Calu3 (cell line): Measurements from ENCODE around the gene PAOX. TPM values are rescaled to one million over a fixed set of nuclear protein-coding genes. Genes with fewer than 3 reads are reported as not detected.
"Not testable (repeated sequence)": the region's sequence is repeated elsewhere in the genome, so short reads cannot be mapped to it uniquely, and the experiment has no call there.

Experiments used
- BruUV-seq: library from RNA; stranded (reverse); fragments of 400-500 nt; replicated peaks from 2 replicates; lab custom pipeline; 2021; lab: Mats Ljungman, UMichigan
- CTCF ChIA-PET: fragments of 300-600 bp; sonication (Branson Sonifier 250); formaldehyde crosslinking; loops from one replicate; lab custom pipeline; 2022; ENCODE audit warnings: antibody characterized with exemption; lab: Charles Lee
- DNase-seq: peaks from one replicate; pipeline ENCODE4 v3.0.0; 2022
- H3K27ac Mint-ChIP-seq: one replicate; pipeline ENCODE4 v1.8.0; 2022; ENCODE audit warnings: mixed read lengths; ENCODE audit not compliant: unreplicated experiment
- H3K27me3 Mint-ChIP-seq: one replicate; pipeline ENCODE4 v1.8.0; 2022; ENCODE audit warnings: mixed read lengths; ENCODE audit not compliant: unreplicated experiment
- H3K36me3 Mint-ChIP-seq: one replicate; pipeline ENCODE4 v1.8.0; 2022; ENCODE audit warnings: mild to moderate bottlenecking, moderate library complexity, mixed read lengths; ENCODE audit not compliant: insufficient read depth, unreplicated experiment
- H3K4me1 Mint-ChIP-seq: one replicate; pipeline ENCODE4 v1.8.0; 2022; ENCODE audit warnings: mild to moderate bottlenecking, low read depth, mixed read lengths; ENCODE audit not compliant: unreplicated experiment
- H3K4me3 Mint-ChIP-seq: one replicate; pipeline ENCODE4 v1.8.0; 2022; ENCODE audit warnings: mild to moderate bottlenecking, low read depth, moderate library complexity, mixed read lengths; ENCODE audit not compliant: unreplicated experiment
- H3K9me3 Mint-ChIP-seq: one replicate; pipeline ENCODE4 v1.8.0; 2022; ENCODE audit warnings: low read depth, mixed read lengths; ENCODE audit not compliant: unreplicated experiment
- CTCF ChIP-seq: fragments of 200-600 bp; IDR thresholded peaks from one replicate; pipeline ENCODE4 v1.8.0; 2022; ENCODE audit warnings: antibody characterized with exemption; ENCODE audit not compliant: unreplicated experiment
- intact Hi-C: fragments of 100-400 bp; cut with micrococcal nuclease; formaldehyde crosslinking; loops from one replicate; pipeline ENCODE4 v1.10.0; 2022; ENCODE audit not compliant: unreplicated experiment
- total RNA-seq: library from RNA; stranded (reverse); gene quantifications from 2 replicates; pipeline ENCODE4 v1.2.3, GENCODE V29; 2022

Gene PAOX
- total RNA-seq, 1 experiment from 2014 or later = 2.9 TPM

GRCh38 chr10:133375357-133376115 is 3.5 kb upstream of the PAOX start:
- intact Hi-C loops = no loop called here

DNA sequence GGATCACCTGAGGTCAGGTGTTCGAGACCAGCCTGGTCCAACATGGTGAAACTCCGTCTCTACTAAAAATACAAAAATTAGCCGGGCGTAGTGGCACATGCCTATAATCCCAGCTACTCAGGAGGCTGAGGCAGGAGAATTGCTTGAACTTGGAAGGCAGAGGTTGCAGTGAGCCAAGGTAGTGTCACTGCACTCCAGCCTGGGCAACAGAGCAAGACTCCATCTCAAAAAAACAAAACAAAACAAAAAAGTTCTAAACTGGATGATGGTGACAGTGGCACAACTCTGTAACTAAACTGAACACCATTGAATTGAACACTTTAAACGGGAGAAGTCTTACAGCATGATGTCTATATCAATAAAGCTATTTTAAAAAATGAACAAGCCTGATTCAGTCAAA is 2.9 kb upstream of the PAOX start:
- intact Hi-C loops, CTCF ChIA-PET, DNase-seq, H3K4me1 Mint-ChIP-seq, H3K9me3 Mint-ChIP-seq, H3K4me3 Mint-ChIP-seq, H3K27ac Mint-ChIP-seq, H3K27me3 Mint-ChIP-seq, BruUV-seq: not testable (repeated sequence)
- peaks cover 23% of the 10 kb centered on the region for H3K36me3 Mint-ChIP-seq

More at GRCh38 chr10:133375357-133376115, 3.5 kb upstream of the PAOX start:
- no peak for TF ChIP-seq CTCF
- DNase-seq = no peak
- H3K27ac Mint-ChIP-seq = no peak overlapping the region
- no TSS peak for BruUV-seq
- no peaks in the 10 kb centered on the region for H3K9me3 Mint-ChIP-seq
- peaks cover 23% of the 10 kb centered on the region for H3K36me3 Mint-ChIP-seq
- no peaks in the 10 kb centered on the region for H3K27me3 Mint-ChIP-seq
- peaks cover 9% of the 10 kb centered on the region for H3K4me1 Mint-ChIP-seq
- CTCF ChIA-PET = no interaction called here
- no peak overlapping the region for H3K4me3 Mint-ChIP-seq

- H3K27ac Mint-ChIP-seq = no peak overlapping the region
- peaks cover 9% of the 10 kb centered on the region for H3K4me1 Mint-ChIP-seq
- H3K27me3 Mint-ChIP-seq = no peaks in the 10 kb centered on the region
- no peak overlapping the region for H3K4me3 Mint-ChIP-seq
- CTCF ChIA-PET = no interaction called here
- H3K36me3 Mint-ChIP-seq = peaks cover 23% of the 10 kb centered on the region
- no peaks in the 10 kb centered on the region for H3K9me3 Mint-ChIP-seq
- intact Hi-C loops = no loop called here
- TF ChIP-seq CTCF = no peak
- DNase-seq = no peak
- no TSS peak for BruUV-seq
Observed at GRCh38 chr10:133377025-133377817, 1.8 kb upstream of the PAOX start.

DNA sequence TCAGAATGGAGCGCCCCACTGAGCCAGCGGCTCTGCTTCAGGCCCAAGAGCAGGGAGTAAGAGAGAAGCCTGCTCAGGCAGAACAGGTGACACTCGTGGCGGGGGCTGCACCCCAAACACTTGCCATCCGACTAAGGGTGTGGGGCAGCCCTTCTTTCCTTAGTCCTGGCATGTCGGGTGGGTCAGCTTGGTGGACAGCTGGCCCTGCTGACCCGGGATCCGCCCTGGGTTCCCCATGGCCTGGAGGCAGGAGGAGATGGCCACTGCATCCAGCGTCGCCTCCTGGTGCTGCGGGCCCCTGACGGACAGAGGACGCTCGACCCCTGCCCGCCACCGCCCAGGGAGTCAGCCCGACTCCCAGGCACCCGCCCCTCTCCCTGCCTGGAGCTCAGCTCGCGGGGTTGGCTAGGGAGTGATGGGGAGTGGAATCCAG is 1.2 kb upstream of the PAOX start:
- Mint-ChIP-seq H3K4me3 (peak overlapping the region; percentile 68), H3K9me3 (no peaks in the 10 kb centered on the region), H3K36me3 (peaks cover 21% of the 10 kb centered on the region), H3K27ac (no peak overlapping the region), H3K4me1 (peaks cover 9% of the 10 kb centered on the region), H3K27me3 (no peaks in the 10 kb centered on the region)
- intact Hi-C loops = no loop called here
- TF ChIP-seq CTCF = no peak
- BruUV-seq = no TSS peak
- CTCF ChIA-PET = no interaction called here
- DNase-seq = no peak
